GM10248 (cell line): ENCODE results near the gene CEP152.

Experiments used
- CTCF ChIA-PET: fragments of 300-600 bp; sonication (Branson Sonifier 250); formaldehyde crosslinking; extraction: SDS; loops from one replicate; lab custom pipeline; 2021; ENCODE audit warnings: antibody characterized with exemption; lab: Yijun Ruan, JAX
- POLR2A ChIA-PET: fragments of 350-650 bp; sonication (Branson Sonifier 250); formaldehyde crosslinking; extraction: SDS; loops from one replicate; lab custom pipeline; 2020; ENCODE audit warnings: antibody characterized with exemption; lab: Yijun Ruan, JAX
- DNase-seq: peaks from one replicate; pipeline ENCODE4 v3.0.0; 2012; ENCODE audit errors: extremely low spot score
- CTCF ChIP-seq: IDR thresholded peaks from 2 replicates; pipeline ENCODE4 v1.5.1; 2012; ENCODE audit warnings: mild to moderate bottlenecking, low read depth; ENCODE audit errors: extremely low read depth, missing control alignments, control extremely low read depth

Gene CEP152

DNA sequence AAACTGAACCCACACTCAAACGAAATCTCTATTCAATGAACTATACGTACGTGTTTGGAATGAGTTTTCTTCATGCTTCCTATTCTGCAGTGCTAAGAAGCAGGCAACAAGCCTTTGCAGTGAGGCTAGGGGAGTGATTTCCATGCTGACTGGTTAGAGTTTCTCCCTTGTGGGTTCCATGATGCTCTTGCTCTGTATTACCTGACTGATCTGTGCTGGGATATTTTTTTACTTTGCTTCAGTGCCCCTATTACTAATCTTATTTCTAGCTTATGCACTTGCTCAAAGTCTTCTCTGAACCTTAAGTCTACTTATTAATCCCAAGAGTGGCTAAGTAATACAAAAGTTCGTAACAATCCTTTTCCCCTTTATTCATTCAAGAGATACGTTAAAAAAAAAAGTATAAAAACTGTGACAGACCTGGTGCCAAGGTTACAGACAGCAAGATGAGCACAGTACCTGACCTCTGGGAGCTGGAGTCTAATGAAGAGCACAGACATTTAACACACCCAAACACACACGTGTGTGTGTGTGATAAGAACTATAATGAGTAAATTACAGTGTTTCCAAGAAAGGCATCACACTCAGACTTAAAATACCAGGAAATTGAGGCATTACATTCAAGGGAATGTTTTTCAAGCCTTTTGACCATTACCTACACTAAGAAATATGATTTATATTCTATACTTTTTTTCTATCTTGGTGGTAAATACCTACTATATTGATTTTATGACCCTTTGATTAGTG is 114.9 kb downstream of the CEP152 start:
- ChIA-PET CTCF (interaction anchor here (1.4 kb wide), 1 partner anchor 10 kb away, joined by 3 read pairs; no protein-coding TSS in a partner anchor), POLR2A (no interaction called here)
- DNase-seq, result no peak
- no peak for TF ChIP-seq CTCF

GRCh38 chr15:48695088-48695826 is 115.6 kb downstream of the CEP152 start:
- DNase-seq, result no peak
- ChIA-PET POLR2A (no interaction called here), CTCF (no interaction called here)
- no peak for TF ChIP-seq CTCF

DNA sequence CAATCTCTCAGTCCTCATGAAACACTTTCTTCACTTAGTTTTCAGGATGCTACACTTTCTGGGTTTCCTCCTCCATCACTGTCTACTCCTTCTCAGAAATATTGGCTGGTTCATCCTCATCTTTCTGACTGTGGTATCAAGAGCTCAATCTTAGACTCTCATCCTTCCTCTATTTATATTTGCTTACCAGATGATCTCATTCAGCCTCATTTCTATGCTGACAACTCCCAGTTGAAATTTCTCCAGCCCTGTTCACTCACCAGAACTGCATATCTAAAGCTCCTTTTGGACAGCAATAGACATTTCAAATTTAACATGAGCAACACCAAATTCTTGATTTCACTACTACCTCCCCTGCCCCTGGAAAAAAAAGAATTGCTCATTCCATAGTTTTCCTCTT is 117.4 kb downstream of the CEP152 start:
- ChIA-PET POLR2A (no interaction called here), CTCF (interaction anchor here (1.3 to 1.6 kb wide), 3 partner anchors 10 to 60 kb away, joined by 3 to 4 read pairs (median 4); no protein-coding TSS in a partner anchor)
- DNase-seq, result no peak
- no peak for TF ChIP-seq CTCF

DNA sequence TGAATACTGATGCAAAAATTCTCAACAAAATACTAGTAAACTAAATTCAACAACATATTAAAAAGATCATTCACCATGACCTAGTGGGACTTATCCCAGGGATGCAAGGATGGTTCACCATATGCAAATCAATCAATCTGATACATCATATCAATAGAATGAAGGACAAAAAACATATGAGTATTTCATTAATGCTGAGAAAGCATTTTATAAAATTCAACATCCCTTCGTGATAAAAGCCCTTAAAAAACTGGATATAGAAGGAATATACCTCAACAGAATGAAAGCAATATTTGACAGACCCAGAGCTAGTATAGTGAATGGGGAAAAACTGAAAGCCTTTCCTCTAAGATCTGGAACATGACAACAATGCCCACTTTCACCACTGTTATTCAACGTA is 122.4 kb downstream of the CEP152 start:
- DNase-seq, result no peak
- POLR2A ChIA-PET, result no interaction called here
- no peak for TF ChIP-seq CTCF
- CTCF ChIA-PET, result no interaction called here
